ENCODE data around the gene IGHMBP2.

- TF ChIP-seq, protein P1, sequence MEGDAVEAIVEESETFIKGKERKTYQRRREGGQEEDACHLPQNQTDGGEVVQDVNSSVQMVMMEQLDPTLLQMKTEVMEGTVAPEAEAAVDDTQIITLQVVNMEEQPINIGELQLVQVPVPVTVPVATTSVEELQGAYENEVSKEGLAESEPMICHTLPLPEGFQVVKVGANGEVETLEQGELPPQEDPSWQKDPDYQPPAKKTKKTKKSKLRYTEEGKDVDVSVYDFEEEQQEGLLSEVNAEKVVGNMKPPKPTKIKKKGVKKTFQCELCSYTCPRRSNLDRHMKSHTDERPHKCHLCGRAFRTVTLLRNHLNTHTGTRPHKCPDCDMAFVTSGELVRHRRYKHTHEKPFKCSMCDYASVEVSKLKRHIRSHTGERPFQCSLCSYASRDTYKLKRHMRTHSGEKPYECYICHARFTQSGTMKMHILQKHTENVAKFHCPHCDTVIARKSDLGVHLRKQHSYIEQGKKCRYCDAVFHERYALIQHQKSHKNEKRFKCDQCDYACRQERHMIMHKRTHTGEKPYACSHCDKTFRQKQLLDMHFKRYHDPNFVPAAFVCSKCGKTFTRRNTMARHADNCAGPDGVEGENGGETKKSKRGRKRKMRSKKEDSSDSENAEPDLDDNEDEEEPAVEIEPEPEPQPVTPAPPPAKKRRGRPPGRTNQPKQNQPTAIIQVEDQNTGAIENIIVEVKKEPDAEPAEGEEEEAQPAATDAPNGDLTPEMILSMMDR (IDR thresholded peaks at IDR 0.05; ENCODE audit: low read length) = no peak
- no peak for TF ChIP-seq EZH2 (IDR thresholded peaks at IDR 0.05; ENCODE audit: borderline replicate concordance, low read length)
Observed at GRCh38 chr11:68880851-68881250, 22.8 kb upstream of the IGHMBP2 start.

All from OCI-LY1 (cell line).